ENCODE results near the gene ZNF513. TPM values are rescaled to one million over a fixed set of nuclear protein-coding genes. Genes with fewer than 3 reads are reported as not detected.

Gene ZNF513
- total RNA-seq, 2 experiments from 2014 or later, result 12.7 to 15.4 TPM

Other genes starting within 250 kb of the ZNF513 start
- 10 to 100 TPM; 61.6 to 69.4 TPM for gene PREB, start 246.1 kb downstream of the ZNF513 start, total RNA-seq
- gene PRR30, start 241.3 kb downstream of the ZNF513 start, total RNA-seq, result not detected
- gene TCF23, start 231.7 kb downstream of the ZNF513 start, total RNA-seq, result not detected
- gene ATRAID, start 168.7 kb downstream of the ZNF513 start, total RNA-seq, result 10 to 100 TPM; 78.6 to 84.0 TPM
- gene SLC5A6, start 168.5 kb downstream of the ZNF513 start, total RNA-seq, result 10 to 100 TPM; 35.0 to 47.9 TPM
- gene CAD, start 163.4 kb downstream of the ZNF513 start, total RNA-seq, result 10 to 100 TPM; 78.6 to 99.5 TPM
- under 1 TPM; 0.38 to 0.47 TPM for gene SLC30A3, start 117.7 kb downstream of the ZNF513 start, total RNA-seq
- gene DNAJC5G, start 105.3 kb downstream of the ZNF513 start, total RNA-seq, result not detected
- under 1 TPM in 1 of 2 experiments, not detected in 1; 0.28 TPM for gene TRIM54, start 98.3 kb downstream of the ZNF513 start, total RNA-seq
- gene UCN, start 72.3 kb downstream of the ZNF513 start, total RNA-seq, result 1 to 10 TPM; 1.1 to 2.6 TPM
- gene MPV17, start 57.6 kb downstream of the ZNF513 start, total RNA-seq, result 10 to 100 TPM; 87.4 to 97.6 TPM
- gene GTF3C2, start 24.0 kb downstream of the ZNF513 start, total RNA-seq, result 10 to 100 TPM; 54.6 to 67.6 TPM
- gene EIF2B4, start 10.4 kb downstream of the ZNF513 start, total RNA-seq, result 10 to 100 TPM; 38.6 to 43.1 TPM
- gene SNX17, start 10.1 kb downstream of the ZNF513 start, total RNA-seq, result 100 to 1,000 TPM; 101 to 125 TPM
- 100 to 1,000 TPM; 136 to 159 TPM for gene PPM1G, start 28.9 kb upstream of the ZNF513 start, total RNA-seq
- gene NRBP1, start 47.9 kb upstream of the ZNF513 start, total RNA-seq, result 100 to 1,000 TPM in 1 of 2 experiments, 10 to 100 TPM in 1; 88.5 to 103 TPM
- 1 to 10 TPM; 4.5 to 6.4 TPM for gene KRTCAP3, start 61.6 kb upstream of the ZNF513 start, total RNA-seq
- gene IFT172, start 109.0 kb upstream of the ZNF513 start, total RNA-seq, result 10 to 100 TPM; 11.5 to 15.7 TPM
- gene FNDC4, start 114.5 kb upstream of the ZNF513 start, total RNA-seq, result under 1 TPM in 1 of 2 experiments, not detected in 1; 0.14 TPM
- gene GCKR, start 116.1 kb upstream of the ZNF513 start, total RNA-seq, result not detected
- 10 to 100 TPM; 32.8 to 39.5 TPM for gene ZNF512, start 202.3 kb upstream of the ZNF513 start, total RNA-seq
- gene CCDC121, start 248.3 kb upstream of the ZNF513 start, total RNA-seq, result 1 to 10 TPM in 1 of 2 experiments, under 1 TPM in 1; 0.98 to 1.5 TPM
- gene GPN1, start 248.3 kb upstream of the ZNF513 start, total RNA-seq, result 10 to 100 TPM; 36.9 to 50.9 TPM